Endodermal cell (in vitro differentiated cells): Measurements from ENCODE around the gene SMAD3. TPM values are rescaled to one million over a fixed set of nuclear protein-coding genes. Genes with fewer than 3 reads are reported as not detected.

Experiments
- DNase-seq: peaks from one replicate; pipeline ENCODE4 v3.0.0-alpha.2; 2017
- H3K27ac ChIP-seq: 2 replicates; pipeline ENCODE4 v1.5.1; 2013; ENCODE audit warnings: mild to moderate bottlenecking, low read depth, low read length, moderate library complexity
- H3K27me3 ChIP-seq: 2 replicates; pipeline ENCODE4 v1.6.1; 2013; ENCODE audit warnings: mild to moderate bottlenecking, low read length, moderate library complexity; ENCODE audit not compliant: insufficient read depth, control insufficient read depth, poor library complexity, severe bottlenecking
- H3K36me3 ChIP-seq: 2 replicates; pipeline ENCODE4 v1.7.0; 2013; ENCODE audit warnings: mild to moderate bottlenecking, low read length, moderate library complexity; ENCODE audit not compliant: control insufficient read depth, insufficient read depth
- H3K4me1 ChIP-seq: one replicate; pipeline ENCODE4 v1.7.0; 2013; ENCODE audit warnings: low read length; ENCODE audit not compliant: control insufficient read depth, insufficient read depth
- H3K4me3 ChIP-seq: 2 replicates; pipeline ENCODE4 v1.5.1; 2013; ENCODE audit warnings: mild to moderate bottlenecking, low read length, moderate library complexity
- H3K9ac ChIP-seq: 2 replicates; pipeline ENCODE4 v1.6.1; 2013; ENCODE audit warnings: mild to moderate bottlenecking, low read length, moderate library complexity; ENCODE audit not compliant: poor library complexity, severe bottlenecking; ENCODE audit errors: extremely low read depth
- H3K9me3 ChIP-seq: 2 replicates; pipeline ENCODE4 v1.6.1; 2013; ENCODE audit warnings: mild to moderate bottlenecking, low read length, moderate library complexity; ENCODE audit not compliant: control insufficient read depth
- H3K27ac Mint-ChIP-seq: 2 replicates; pipeline ENCODE4 v1.8.0; 2020; ENCODE audit warnings: mixed read lengths
- H3K27me3 Mint-ChIP-seq: 2 replicates; pipeline ENCODE4 v1.8.0; 2021; ENCODE audit warnings: mild to moderate bottlenecking, mixed read lengths; ENCODE audit not compliant: insufficient read depth
- H3K36me3 Mint-ChIP-seq: 2 replicates; pipeline ENCODE4 v1.8.0; 2020; ENCODE audit warnings: low read depth, mixed read lengths
- H3K4me1 Mint-ChIP-seq: 2 replicates; pipeline ENCODE4 v1.8.0; 2020; ENCODE audit warnings: mixed read lengths
- H3K4me3 Mint-ChIP-seq: 2 replicates; pipeline ENCODE4 v1.8.0; 2020; ENCODE audit warnings: mild to moderate bottlenecking, moderate library complexity, mixed read lengths
- H3K9me3 Mint-ChIP-seq: 2 replicates; pipeline ENCODE4 v1.8.0; 2020; ENCODE audit warnings: mild to moderate bottlenecking, mixed read lengths
- WGBS, 2 experiments: methylation state at CpG; one replicate each; pipeline versions ENCODE4 v1.1.5 to v1.1.7; 2013; ENCODE audit warnings: missing lambda C conversion rate in 2 of 2, mixed read lengths in 1 of 2; ENCODE audit not compliant: insufficient coverage in 1 of 2, insufficient read length in 1 of 2; 5-methylcytosine and 5-hydroxymethylcytosine counted together
- total RNA-seq, 2 donors: library from RNA; stranded (reverse); fragmentation: NEBNext Ultra II Directional in 1 of 2; extraction: Animal tissue kit (Norgen Biotek cat#: 25700) in 1 of 2; gene quantifications; 2 replicates in 1 of 2; 3 replicates in 1 of 2; pipeline ENCODE4 v1.2.1, GENCODE V29; 2021
- TF ChIP-seq, protein P1 (sequence below): fragments of 200-600 bp; sonication (generic); conservative IDR thresholded peaks from 2 replicates; pipeline ENCODE4 v1.5.0; 2021; ENCODE audit warnings: antibody characterized with exemption, mild to moderate bottlenecking

SMAD3 gene
- total RNA-seq, 2 donors from 2014 or later: 7.8 to 9.6 TPM

DNA sequence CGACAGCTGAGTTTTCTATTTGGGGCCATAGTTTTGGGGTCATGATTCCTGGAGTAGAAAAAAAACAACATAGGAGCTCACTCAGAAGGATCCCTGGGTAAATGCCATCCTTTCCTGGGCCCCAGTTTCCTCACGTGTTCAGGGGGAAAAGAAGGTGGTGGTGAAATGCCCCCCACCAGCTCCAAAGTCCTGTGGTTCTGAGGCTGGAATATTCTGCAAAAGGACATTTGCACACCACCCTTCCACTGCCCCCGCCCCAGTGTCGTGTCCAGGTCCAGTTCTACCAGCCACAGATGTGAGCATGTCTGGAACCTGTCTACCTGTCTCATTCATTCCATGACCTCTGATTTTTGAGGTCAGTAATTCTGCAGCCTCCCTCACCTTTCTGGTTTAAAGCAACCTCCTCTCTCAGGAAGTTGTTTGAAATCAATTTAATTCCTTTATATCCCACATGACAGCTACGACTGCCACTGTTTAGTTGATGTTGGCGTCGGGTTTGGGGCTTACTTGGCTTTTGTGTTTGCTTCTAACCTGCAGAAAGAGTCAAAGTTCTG is 82.1 kb downstream of the SMAD3 start:
- Histone ChIP-seq H3K36me3 (no peaks in the 10 kb centered on the region), H3K9me3 (no peaks in the 10 kb centered on the region), H3K4me3 (no peak overlapping the region), H3K9ac (no peak overlapping the region), H3K27me3 (no peaks in the 10 kb centered on the region), H3K27ac (peak overlapping the region; percentile 77), H3K4me1 (peaks cover 41% of the 10 kb centered on the region)
- Mint-ChIP-seq H3K27ac (no peak overlapping the region), H3K4me1 (peaks cover 66% of the 10 kb centered on the region), H3K27me3 (peaks cover 4% of the 10 kb centered on the region), H3K36me3 (no peaks in the 10 kb centered on the region), H3K4me3 (no peak overlapping the region), H3K9me3 (no peaks in the 10 kb centered on the region)
- no peak for DNase-seq
- TF ChIP-seq, protein P1, sequence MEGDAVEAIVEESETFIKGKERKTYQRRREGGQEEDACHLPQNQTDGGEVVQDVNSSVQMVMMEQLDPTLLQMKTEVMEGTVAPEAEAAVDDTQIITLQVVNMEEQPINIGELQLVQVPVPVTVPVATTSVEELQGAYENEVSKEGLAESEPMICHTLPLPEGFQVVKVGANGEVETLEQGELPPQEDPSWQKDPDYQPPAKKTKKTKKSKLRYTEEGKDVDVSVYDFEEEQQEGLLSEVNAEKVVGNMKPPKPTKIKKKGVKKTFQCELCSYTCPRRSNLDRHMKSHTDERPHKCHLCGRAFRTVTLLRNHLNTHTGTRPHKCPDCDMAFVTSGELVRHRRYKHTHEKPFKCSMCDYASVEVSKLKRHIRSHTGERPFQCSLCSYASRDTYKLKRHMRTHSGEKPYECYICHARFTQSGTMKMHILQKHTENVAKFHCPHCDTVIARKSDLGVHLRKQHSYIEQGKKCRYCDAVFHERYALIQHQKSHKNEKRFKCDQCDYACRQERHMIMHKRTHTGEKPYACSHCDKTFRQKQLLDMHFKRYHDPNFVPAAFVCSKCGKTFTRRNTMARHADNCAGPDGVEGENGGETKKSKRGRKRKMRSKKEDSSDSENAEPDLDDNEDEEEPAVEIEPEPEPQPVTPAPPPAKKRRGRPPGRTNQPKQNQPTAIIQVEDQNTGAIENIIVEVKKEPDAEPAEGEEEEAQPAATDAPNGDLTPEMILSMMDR: no peak
- 94 to 95% methylated on average over 7 of the region's 7 CpGs for WGBS, 2 experiments

DNA sequence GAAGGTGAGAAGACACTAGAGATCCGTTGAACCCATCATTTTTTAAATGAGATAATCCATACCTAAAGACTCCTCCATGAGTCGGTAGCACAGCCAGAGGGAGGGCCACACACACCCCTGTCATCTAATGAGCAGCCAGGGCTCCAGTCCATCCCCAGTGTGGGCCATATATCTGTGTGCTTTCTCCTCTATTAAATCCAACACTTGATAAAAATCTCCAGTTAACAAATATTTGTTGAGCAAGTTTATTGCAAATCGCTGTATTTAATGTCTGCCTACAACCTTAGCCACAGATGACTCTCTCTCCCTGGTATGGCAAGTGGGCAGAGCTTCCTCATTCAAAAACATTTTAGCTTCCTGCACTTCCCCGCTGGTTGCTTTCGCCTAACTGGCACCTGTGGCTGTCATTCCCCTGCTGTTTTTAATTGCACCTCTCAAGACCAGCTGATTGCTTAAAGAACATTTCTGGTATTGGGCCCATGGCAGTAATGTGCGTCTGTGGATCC is 82.8 kb downstream of the SMAD3 start:
- H3K4me3 Mint-ChIP-seq: no peak overlapping the region
- H3K4me1 Mint-ChIP-seq: peaks cover 70% of the 10 kb centered on the region
- Histone ChIP-seq H3K9me3 (no peaks in the 10 kb centered on the region), H3K9ac (no peak overlapping the region), H3K27ac (no peak overlapping the region), H3K4me1 (peaks cover 43% of the 10 kb centered on the region), H3K4me3 (no peak overlapping the region), H3K36me3 (no peaks in the 10 kb centered on the region), H3K27me3 (no peaks in the 10 kb centered on the region)
- peaks cover 4% of the 10 kb centered on the region for H3K27me3 Mint-ChIP-seq
- no peak for DNase-seq
- H3K36me3 Mint-ChIP-seq: no peaks in the 10 kb centered on the region
- H3K27ac Mint-ChIP-seq: no peak overlapping the region
- WGBS, 2 experiments: 76 to 82% methylated on average over 5 to 6 of the region's 6 CpGs
- H3K9me3 Mint-ChIP-seq: no peaks in the 10 kb centered on the region
- TF ChIP-seq, protein P1: no peak

DNA sequence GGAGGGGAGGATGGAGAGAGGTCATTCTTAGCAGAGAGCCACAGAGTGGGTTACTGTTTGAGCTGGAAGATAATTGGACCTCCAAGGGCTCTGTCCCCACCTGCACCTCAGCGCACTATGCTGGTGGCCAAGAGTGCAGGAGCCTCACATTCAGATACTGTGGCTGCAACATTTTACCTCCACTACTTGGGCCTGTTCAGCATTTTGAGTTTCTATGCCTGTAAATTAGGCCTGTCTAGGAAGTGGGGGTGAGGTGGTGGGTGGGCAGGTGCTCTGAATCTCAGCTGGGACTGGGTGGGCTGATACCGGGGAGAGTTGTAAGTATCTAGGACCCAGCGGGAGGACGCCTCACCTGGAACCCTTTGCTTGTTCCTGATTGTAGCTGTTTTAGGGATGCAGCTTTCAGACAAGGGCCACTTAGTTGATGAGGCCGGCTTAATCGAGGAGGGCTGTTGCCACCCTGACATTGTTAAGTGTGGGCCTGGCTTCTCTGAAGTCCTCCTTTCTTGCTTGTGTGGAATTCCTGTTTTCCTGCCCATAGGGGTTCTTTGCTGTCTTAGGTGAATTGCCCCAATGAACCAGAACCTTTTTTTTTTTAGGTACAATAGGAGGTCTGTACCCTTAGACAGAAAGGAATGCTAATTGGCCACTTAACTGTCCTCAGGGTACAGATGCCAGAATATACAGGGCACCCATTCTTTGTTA is 83.8 kb downstream of the SMAD3 start:
- DNase-seq: no peak
- WGBS, 2 experiments: 61 to 65% methylated on average over 3 to 6 of the region's 6 CpGs
- Histone ChIP-seq H3K27me3 (no peaks in the 10 kb centered on the region), H3K4me1 (peaks cover 50% of the 10 kb centered on the region), H3K9me3 (no peaks in the 10 kb centered on the region), H3K4me3 (no peak overlapping the region), H3K36me3 (no peaks in the 10 kb centered on the region), H3K27ac (peak overlapping the region; percentile 77), H3K9ac (no peak overlapping the region)
- Mint-ChIP-seq H3K4me1 (peaks cover 78% of the 10 kb centered on the region), H3K4me3 (no peak overlapping the region), H3K36me3 (no peaks in the 10 kb centered on the region), H3K27me3 (peaks cover 8% of the 10 kb centered on the region), H3K27ac (no peak overlapping the region), H3K9me3 (no peaks in the 10 kb centered on the region)
- TF ChIP-seq, protein P1: no peak
